Hepatocyte (in vitro differentiated cells): ENCODE results near the gene PDE4B. TPM values are rescaled to one million over a fixed set of nuclear protein-coding genes. Genes with fewer than 3 reads are reported as not detected.

Experiments used
- DNase-seq: peaks from one replicate; pipeline ENCODE4 v3.0.0-alpha.2; 2016; ENCODE audit warnings: low spot score
- H2AFZ ChIP-seq: fragments of 200-600 bp; sonication (generic); 2 replicates; pipeline ENCODE4 v1.6.0; 2016; ENCODE audit warnings: antibody characterized with exemption, mild to moderate bottlenecking
- H3K27ac ChIP-seq: fragments of 200-600 bp; sonication (generic); 2 replicates; pipeline ENCODE4 v1.5.1; 2016; ENCODE audit warnings: mild to moderate bottlenecking
- H3K27me3 ChIP-seq: fragments of 200-600 bp; sonication (generic); 2 replicates; pipeline ENCODE4 v1.6.1; 2016
- H3K36me3 ChIP-seq: fragments of 200-600 bp; sonication (generic); replicated peaks from 2 replicates; pipeline ENCODE4 v1.5.1; 2016; ENCODE audit warnings: low read depth; ENCODE audit not compliant: insufficient read depth
- H3K4me1 ChIP-seq: fragments of 200-600 bp; sonication (generic); 2 replicates; pipeline ENCODE4 v1.5.1; 2016; ENCODE audit warnings: mild to moderate bottlenecking, moderate library complexity; ENCODE audit not compliant: insufficient read depth
- H3K4me2 ChIP-seq: fragments of 200-600 bp; sonication (generic); 2 replicates; pipeline ENCODE4 v1.6.0; 2016
- H3K4me3 ChIP-seq: fragments of 200-600 bp; sonication (generic); 2 replicates; pipeline ENCODE4 v1.5.1; 2016; ENCODE audit warnings: mild to moderate bottlenecking
- H3K79me2 ChIP-seq: fragments of 200-600 bp; sonication (generic); 2 replicates; pipeline ENCODE4 v1.6.0; 2017; ENCODE audit warnings: mild to moderate bottlenecking
- H3K9me2 ChIP-seq: fragments of 200-600 bp; sonication (generic); replicated peaks from 2 replicates; pipeline ENCODE4 v1.6.0; 2017; ENCODE audit warnings: mild to moderate bottlenecking; ENCODE audit not compliant: insufficient read depth
- H3K9me3 ChIP-seq: fragments of 200-600 bp; sonication (generic); 2 replicates; pipeline ENCODE4 v1.5.1; 2016; ENCODE audit warnings: low read depth, mild to moderate bottlenecking
- H4K20me1 ChIP-seq: fragments of 200-600 bp; sonication (generic); 2 replicates; pipeline ENCODE4 v1.6.0; 2016; ENCODE audit warnings: mild to moderate bottlenecking; ENCODE audit not compliant: insufficient read depth, poor library complexity, severe bottlenecking
- CTCF ChIP-seq: fragments of 200-600 bp; sonication (generic); IDR thresholded peaks from 2 replicates; pipeline ENCODE4 v1.5.1; 2016; ENCODE audit warnings: antibody characterized with exemption, mild to moderate bottlenecking; ENCODE audit not compliant: poor library complexity
- EZH2 ChIP-seq: fragments of 200-600 bp; sonication (generic); IDR thresholded peaks from 2 replicates; pipeline ENCODE4 v1.6.1; 2016; ENCODE audit warnings: antibody characterized with exemption, mild to moderate bottlenecking, borderline replicate concordance
- EZH2phosphoT487 ChIP-seq: fragments of 200-600 bp; sonication (generic); IDR thresholded peaks from one replicate; pipeline ENCODE4 v1.6.1; 2018; ENCODE audit warnings: antibody characterized with exemption, mild to moderate bottlenecking, low read depth, moderate library complexity; ENCODE audit not compliant: unreplicated experiment, severe bottlenecking
- WGBS: methylation state at CpG from one replicate; pipeline ENCODE4 v1.1.6; 2016; ENCODE audit warnings: low lambda C conversion rate; ENCODE audit errors: missing lambda C conversion rate; 5-methylcytosine and 5-hydroxymethylcytosine counted together
- polyA plus RNA-seq: library from polyadenylated mRNA; unstranded; fragments of >200 nt; fragmentation: Nextera tagmentation; extraction: Ambion mirVana; gene quantifications from 2 replicates; pipeline ENCODE4 v1.2.1, GENCODE V29; 2016
- total RNA-seq: library from RNA; depleted of rRNA; stranded (reverse); fragments of >200 nt; gene quantifications from 2 replicates; pipeline ENCODE4 v1.2.3, GENCODE V29; 2014

The PDE4B gene
- total and polyA plus RNA-seq, 2 experiments from 2014 or later: 1.8 to 3.4 TPM

- H3K4me3 ChIP-seq: no peak overlapping the region
- H3K27ac ChIP-seq: no peak overlapping the region
- no peak overlapping the region for H3K4me2 ChIP-seq
- no peaks in the 10 kb centered on the region for H3K4me1 ChIP-seq
- H3K36me3 ChIP-seq: no peaks in the 10 kb centered on the region
- H3K9me2 ChIP-seq: no peaks in the 10 kb centered on the region
- no peaks in the 10 kb centered on the region for H3K79me2 ChIP-seq
- no peaks in the 10 kb centered on the region for H3K9me3 ChIP-seq
- 90% methylated on average over 4 of the region's 4 CpGs for WGBS
- DNase-seq: no peak
- no peak for TF ChIP-seq CTCF
- TF ChIP-seq EZH2: no peak
- TF ChIP-seq EZH2phosphoT487: no peak
- no peaks in the 10 kb centered on the region for H3K27me3 ChIP-seq
- H4K20me1 ChIP-seq: no peaks in the 10 kb centered on the region
- H2AFZ ChIP-seq: no peak overlapping the region
Observed at GRCh38 chr1:66182026-66182425, 389.3 kb downstream of the PDE4B start.

- H3K36me3 ChIP-seq: no peaks in the 10 kb centered on the region
- H4K20me1 ChIP-seq: no peaks in the 10 kb centered on the region
- WGBS: 72% methylated on average over 3 of the region's 3 CpGs
- no peak for DNase-seq
- no peaks in the 10 kb centered on the region for H3K4me1 ChIP-seq
- no peak for TF ChIP-seq EZH2
- H3K9me3 ChIP-seq: no peaks in the 10 kb centered on the region
- no peaks in the 10 kb centered on the region for H3K9me2 ChIP-seq
- H3K27me3 ChIP-seq: no peaks in the 10 kb centered on the region
- no peak overlapping the region for H2AFZ ChIP-seq
- no peak overlapping the region for H3K4me2 ChIP-seq
- no peak overlapping the region for H3K4me3 ChIP-seq
- H3K27ac ChIP-seq: no peak overlapping the region
- no peaks in the 10 kb centered on the region for H3K79me2 ChIP-seq
Observed at GRCh38 chr1:66182551-66183178, 390.0 kb downstream of the PDE4B start.

GRCh38 chr1:66183400-66183799, 390.7 kb downstream of the PDE4B start:
- Histone ChIP-seq H3K27ac (no peak overlapping the region), H4K20me1 (no peaks in the 10 kb centered on the region), H3K79me2 (no peaks in the 10 kb centered on the region), H3K9me3 (no peaks in the 10 kb centered on the region), H3K36me3 (no peaks in the 10 kb centered on the region), H2AFZ (no peak overlapping the region), H3K4me1 (no peaks in the 10 kb centered on the region), H3K27me3 (no peaks in the 10 kb centered on the region), H3K4me2 (no peak overlapping the region), H3K4me3 (no peak overlapping the region), H3K9me2 (no peaks in the 10 kb centered on the region)
- WGBS: 83% methylated on average over 3 of the region's 3 CpGs
- no peak for TF ChIP-seq CTCF
- no peak for TF ChIP-seq EZH2phosphoT487
- TF ChIP-seq EZH2: no peak
- no peak for DNase-seq

- Histone ChIP-seq H3K79me2 (no peaks in the 10 kb centered on the region), H3K9me2 (no peaks in the 10 kb centered on the region), H4K20me1 (no peaks in the 10 kb centered on the region), H3K4me2 (no peak overlapping the region), H3K4me1 (no peaks in the 10 kb centered on the region), H2AFZ (no peak overlapping the region), H3K4me3 (no peak overlapping the region), H3K9me3 (no peaks in the 10 kb centered on the region), H3K27me3 (no peaks in the 10 kb centered on the region), H3K27ac (no peak overlapping the region), H3K36me3 (no peaks in the 10 kb centered on the region)
- TF ChIP-seq CTCF: no peak
- no peak for TF ChIP-seq EZH2
- no peak for TF ChIP-seq EZH2phosphoT487
- 78% methylated on average over 4 of the region's 4 CpGs for WGBS
- DNase-seq: no peak
Observed at GRCh38 chr1:66197120-66197519, 404.4 kb downstream of the PDE4B start.
